K562 treated with DMSO at 1 percent for 24 hours (cell line): ENCODE measurements around the gene IL17RA. TPM values are rescaled to one million over a fixed set of nuclear protein-coding genes. Genes with fewer than 3 reads are reported as not detected.

Source experiments
- total RNA-seq: library from RNA; unstranded; fragments of 300-600 nt; gene quantifications from 2 replicates; pipeline ENCODE4 v1.2.3, GENCODE V29; 2022; ENCODE audit warnings: low read depth; ENCODE audit not compliant: insufficient read depth

IL17RA gene
- total RNA-seq = 8.9 and 9.0 TPM in 2 replicates

GRCh38 chr22:17084554-17085276, at the start of gene IL17RA:
IL17RA (plus strand) TSS chr22:17085000; CDS start chr22:17085092, 92 bp downstream.

GRCh38 chr22:17121233-17122195, 36.7 kb downstream of the IL17RA start, which contains the start of gene TMEM121B:
TMEM121B (minus strand) TSS chr22:17121360; CDS start chr22:17121127, 233 bp downstream.

DNA sequence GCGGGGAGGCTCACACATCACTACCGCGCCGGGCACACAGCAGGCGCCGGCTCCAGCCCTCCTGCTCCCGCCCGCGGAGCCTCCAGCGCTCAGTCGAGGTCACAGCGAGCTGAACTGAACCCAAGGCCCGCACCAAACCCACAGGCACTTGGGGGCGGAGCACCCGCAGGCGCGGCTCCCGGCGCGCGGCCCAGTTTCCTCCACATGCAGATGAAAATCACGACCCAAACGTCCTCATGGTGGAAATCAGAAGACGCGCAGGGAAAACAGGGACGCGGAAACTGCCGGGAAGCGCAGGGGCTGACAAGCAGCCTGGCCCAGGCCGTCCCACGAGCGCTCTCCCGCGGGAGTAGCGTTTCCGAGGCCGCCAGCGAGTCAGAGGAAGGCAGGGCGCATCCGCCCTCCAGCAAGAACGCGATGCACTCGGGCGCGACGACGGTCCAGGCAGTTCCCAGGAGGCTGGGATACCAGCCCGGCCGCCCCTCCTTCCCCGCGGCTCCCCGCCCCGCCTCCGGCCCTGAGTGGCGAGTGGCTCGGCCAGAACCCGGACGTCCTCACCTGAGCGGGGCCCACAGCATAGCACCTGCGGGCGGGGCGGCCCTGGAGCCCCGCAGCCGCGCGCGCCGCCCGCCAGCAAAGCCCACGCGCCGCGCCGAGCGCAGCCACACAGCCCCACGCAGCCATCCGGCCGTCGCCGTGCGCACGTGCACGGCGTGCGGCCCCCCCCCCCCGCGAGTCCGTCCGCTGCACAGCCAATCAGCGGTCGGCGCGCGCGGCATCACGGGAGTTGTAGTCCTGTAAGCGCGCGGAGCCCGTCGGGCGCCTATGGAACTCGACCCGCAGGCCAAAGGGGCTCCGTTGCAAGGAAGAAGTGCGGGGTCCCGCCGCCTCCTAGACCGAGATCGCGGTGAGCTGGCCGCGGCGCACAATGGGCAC, 74.0 kb downstream of the IL17RA start, which contains the start of gene HDHD5:
Gene HDHD5 (minus strand): TSS at position 710 of the 936 bp plus-strand sequence. CDS start 26 bp downstream, at position 684.

Other genes with a start within 250 kb of the IL17RA start
- 0.30 TPM in 1 of 2 replicates, not detected in the other for gene GAB4, start 76.8 kb upstream of the IL17RA start, total RNA-seq
- gene TMEM121B, start 36.4 kb downstream of the IL17RA start, total RNA-seq = 0.09 TPM in 1 of 2 replicates, not detected in the other
- gene HDHD5, start 74.3 kb downstream of the IL17RA start, total RNA-seq = 19.9 and 20.3 TPM in 2 replicates
- not detected in 2 replicates for gene ADA2, start 134.4 kb downstream of the IL17RA start, total RNA-seq